Endothelial cell of hepatic sinusoid (primary cell): ENCODE measurements around the gene PNPLA3.

ENCODE experiments used
- in situ Hi-C: cut with HindIII; loops from 2 replicates; pipeline ENCODE4 v1.10.0; 2017; ENCODE audit warnings: low sequenced_read_pairs

The PNPLA3 gene

GRCh38 chr22:43921370-43921769 lies 2.2 kb upstream of the PNPLA3 start:
- in situ Hi-C loops, result no loop called here

- in situ Hi-C loops, result no loop called here
Observed at GRCh38 chr22:43922123-43922522, 1.5 kb upstream of the PNPLA3 start.

- in situ Hi-C loops, result no loop called here
Observed at GRCh38 chr22:43923191-43923590, 414 bp upstream of the PNPLA3 start.

GRCh38 chr22:43924877-43925276 lies 1.3 kb downstream of the PNPLA3 start:
- in situ Hi-C loops, result no loop called here

GRCh38 chr22:43925433-43926348 lies 2.1 kb downstream of the PNPLA3 start:
- in situ Hi-C loops, result no loop called here

GRCh38 chr22:43926349-43926710 lies 2.7 kb downstream of the PNPLA3 start:
- in situ Hi-C loops, result no loop called here

- in situ Hi-C loops, result no loop called here
Observed at GRCh38 chr22:43928468-43928867, 4.9 kb downstream of the PNPLA3 start.

- in situ Hi-C loops, result no loop called here
Observed at GRCh38 chr22:43928908-43929307, 5.3 kb downstream of the PNPLA3 start.

- in situ Hi-C loops, result no loop called here
Observed at GRCh38 chr22:43931771-43932170, 8.2 kb downstream of the PNPLA3 start.

- in situ Hi-C loops, result no loop called here
Observed at GRCh38 chr22:43941449-43941848, 17.8 kb downstream of the PNPLA3 start.

- in situ Hi-C loops, result no loop called here
Observed at GRCh38 chr22:43944670-43945430, 21.2 kb downstream of the PNPLA3 start.

GRCh38 chr22:43945632-43946383 lies 22.2 kb downstream of the PNPLA3 start:
- in situ Hi-C loops, result no loop called here

- in situ Hi-C loops, result no loop called here
Observed at GRCh38 chr22:43946384-43946667, 22.7 kb downstream of the PNPLA3 start.

GRCh38 chr22:43948836-43949406 lies 25.3 kb downstream of the PNPLA3 start:
- in situ Hi-C loops, result no loop called here

- in situ Hi-C loops, result no loop called here
Observed at GRCh38 chr22:43951391-43951790, 27.8 kb downstream of the PNPLA3 start.

GRCh38 chr22:43951966-43952365 lies 28.4 kb downstream of the PNPLA3 start:
- in situ Hi-C loops, result no loop called here

GRCh38 chr22:43953988-43954785 lies 30.6 kb downstream of the PNPLA3 start:
- in situ Hi-C loops, result no loop called here

- in situ Hi-C loops, result no loop called here
Observed at GRCh38 chr22:43955040-43955882, 31.7 kb downstream of the PNPLA3 start, which contains the start of gene SAMM50. Gene SAMM50 (plus strand): TSS chr22:43955442. CDS start chr22:43955578, 136 bp downstream.
